ENCODE data around the gene FSTL4.

Gene FSTL4

GRCh38 chr5:133200256-133200655 is 412.1 kb downstream of the FSTL4 start:
- TF ChIP-seq CTCF (IDR thresholded peaks at IDR 0.05) = no peak

GRCh38 chr5:133199417-133200178 is 412.7 kb downstream of the FSTL4 start:
- TF ChIP-seq CTCF (IDR thresholded peaks at IDR 0.05) = no peak

GRCh38 chr5:133198511-133198910 is 413.8 kb downstream of the FSTL4 start:
- TF ChIP-seq CTCF (IDR thresholded peaks at IDR 0.05) = no peak

- no peak for TF ChIP-seq CTCF (IDR thresholded peaks at IDR 0.05)
Measured at GRCh38 chr5:133196441-133197085, 415.8 kb downstream of the FSTL4 start.

GRCh38 chr5:133195250-133195649 is 417.1 kb downstream of the FSTL4 start:
- no peak for TF ChIP-seq CTCF (IDR thresholded peaks at IDR 0.05)

GRCh38 chr5:133193794-133194193 is 418.5 kb downstream of the FSTL4 start:
- TF ChIP-seq CTCF (IDR thresholded peaks at IDR 0.05) = no peak

GRCh38 chr5:133192716-133193115 is 419.6 kb downstream of the FSTL4 start:
- no peak for TF ChIP-seq CTCF (IDR thresholded peaks at IDR 0.05)

All from LNCAP (cell line).